Superior temporal gyrus (tissue), 1 donor: ENCODE measurements around the gene TBC1D22B.
A peak's percentile ranks its signal among the peaks of the same experiment; 100 is the strongest.

Source experiments
- DNase-seq: peaks from one replicate; pipeline ENCODE4 v3.0.0-alpha.2; 2016; ENCODE audit errors: extremely low spot score

The TBC1D22B gene

DNA sequence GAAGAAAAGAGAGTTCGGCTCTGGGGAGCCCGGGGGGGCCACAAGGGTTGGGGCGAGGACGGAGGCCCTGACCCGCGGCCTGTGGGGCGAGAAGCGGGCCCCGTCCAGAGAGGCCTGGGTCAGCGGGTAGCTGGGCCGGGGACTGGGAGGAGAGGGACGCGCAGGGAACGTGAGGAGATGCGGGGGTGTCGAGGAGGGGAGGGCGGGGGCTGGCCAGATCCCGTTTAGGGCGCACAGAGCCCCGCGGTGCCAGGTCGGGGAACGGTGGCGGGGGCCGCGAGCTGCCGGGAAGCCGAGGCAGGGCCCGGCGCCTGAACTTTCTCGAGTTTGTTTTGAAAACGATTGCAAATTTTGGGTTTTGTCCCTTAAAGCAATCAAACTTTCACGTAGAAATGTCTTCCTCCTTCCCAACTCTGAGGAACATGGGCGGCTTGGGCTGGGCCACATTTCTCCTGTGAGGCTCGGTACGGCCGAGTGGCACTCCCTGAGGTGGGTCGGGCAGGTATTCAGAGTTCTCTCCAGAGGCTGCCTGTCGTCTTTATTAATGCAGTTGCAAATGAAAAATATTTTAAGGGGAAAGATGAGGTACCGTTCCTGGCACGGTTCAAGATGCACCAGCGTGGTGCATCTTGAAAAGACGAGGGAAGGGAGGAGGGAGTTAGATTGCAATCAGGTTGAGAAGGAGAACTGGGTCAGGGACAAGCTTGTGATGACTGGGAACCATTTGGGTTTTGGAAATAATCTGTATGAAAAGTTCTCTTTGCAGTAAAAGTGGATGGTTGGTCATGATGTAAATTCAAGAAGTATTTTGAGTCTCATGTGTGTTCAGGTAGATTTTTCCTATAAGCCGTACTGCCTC is 97.2 kb downstream of the TBC1D22B start:
- no peak for DNase-seq

GRCh38 chr6:37357288-37357687 is 99.7 kb downstream of the TBC1D22B start:
- no peak for DNase-seq

DNA sequence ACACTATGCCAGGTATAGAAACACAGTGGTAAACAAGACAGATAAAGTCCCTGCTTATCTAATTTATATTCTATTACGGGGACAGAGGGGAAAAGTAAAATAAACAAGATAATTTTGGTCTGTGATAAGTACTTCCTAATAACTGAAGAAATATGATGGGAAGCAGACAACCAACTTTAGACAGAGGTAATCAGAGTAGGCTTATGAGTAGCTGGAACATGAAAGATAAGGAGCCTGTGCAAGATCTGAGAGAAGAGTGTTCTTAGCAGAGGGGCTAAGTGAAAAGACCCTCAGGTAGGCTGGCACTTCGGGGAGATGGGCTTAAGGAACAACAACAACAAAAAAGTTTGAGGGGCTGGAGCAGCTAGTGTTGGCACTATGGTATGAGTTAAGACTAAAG is 100.3 kb downstream of the TBC1D22B start:
- DNase-seq, result no peak

DNA sequence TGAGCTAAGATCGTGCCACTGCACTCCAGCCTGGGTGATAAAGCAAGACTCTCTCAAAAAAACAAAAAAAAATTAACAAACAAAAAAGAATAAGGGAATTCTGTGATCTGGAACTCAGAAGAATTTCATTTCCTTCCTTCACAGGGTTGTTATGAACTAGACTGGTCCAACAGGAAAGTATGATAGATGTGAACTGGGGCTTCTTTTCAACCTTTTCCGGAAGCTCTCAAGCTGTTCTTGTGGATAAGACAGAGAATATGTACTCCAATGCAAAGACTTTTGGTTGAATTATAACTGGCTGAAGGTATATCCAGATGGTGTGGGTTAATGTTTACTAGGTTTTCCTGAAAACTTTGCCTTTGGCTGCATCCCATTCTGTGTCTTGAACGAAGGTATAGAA is 101.5 kb downstream of the TBC1D22B start:
- DNase-seq, result no peak

GRCh38 chr6:37362101-37362828 is 104.7 kb downstream of the TBC1D22B start:
- no peak for DNase-seq

DNA sequence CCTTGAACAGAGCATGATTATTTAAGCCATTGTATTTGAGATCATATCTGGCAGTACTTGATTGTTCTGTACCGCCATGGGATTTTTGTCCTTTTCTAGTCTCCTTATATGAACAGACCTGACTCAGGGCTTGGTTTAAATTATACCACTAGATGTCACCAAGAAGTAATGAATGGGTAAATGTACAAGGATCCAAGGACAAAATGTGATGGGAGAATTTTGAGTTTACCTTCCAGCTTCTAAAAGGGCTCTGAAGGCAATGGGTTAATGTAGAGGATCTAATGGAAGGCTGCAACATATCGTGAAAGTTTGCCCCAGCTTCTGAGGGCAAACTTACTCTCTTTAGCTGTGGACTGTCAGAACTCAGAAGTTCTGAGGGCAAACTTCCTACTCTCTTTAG is 108.2 kb downstream of the TBC1D22B start:
- DNase-seq, result peak; percentile 60

GRCh38 chr6:37366910-37367309 is 109.3 kb downstream of the TBC1D22B start:
- DNase-seq, result no peak

DNA sequence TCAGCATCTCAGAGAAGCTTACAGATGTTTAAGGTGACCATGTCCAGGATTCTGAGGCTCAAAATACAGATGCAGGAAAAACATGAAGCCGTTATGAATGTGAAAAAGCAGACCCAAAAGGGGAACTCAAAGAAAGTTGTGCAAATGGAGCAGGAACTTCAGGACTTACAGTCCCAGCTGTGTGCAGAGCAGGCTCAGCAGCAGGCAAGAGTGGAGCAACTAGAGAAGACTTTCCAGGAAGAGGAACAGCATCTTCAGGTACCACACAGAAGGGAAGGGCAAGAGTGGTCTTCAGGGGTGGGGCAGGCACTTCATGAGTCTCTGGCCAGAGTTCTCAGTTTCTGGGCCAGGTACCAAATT is 111.4 kb downstream of the TBC1D22B start:
- no peak for DNase-seq

DNA sequence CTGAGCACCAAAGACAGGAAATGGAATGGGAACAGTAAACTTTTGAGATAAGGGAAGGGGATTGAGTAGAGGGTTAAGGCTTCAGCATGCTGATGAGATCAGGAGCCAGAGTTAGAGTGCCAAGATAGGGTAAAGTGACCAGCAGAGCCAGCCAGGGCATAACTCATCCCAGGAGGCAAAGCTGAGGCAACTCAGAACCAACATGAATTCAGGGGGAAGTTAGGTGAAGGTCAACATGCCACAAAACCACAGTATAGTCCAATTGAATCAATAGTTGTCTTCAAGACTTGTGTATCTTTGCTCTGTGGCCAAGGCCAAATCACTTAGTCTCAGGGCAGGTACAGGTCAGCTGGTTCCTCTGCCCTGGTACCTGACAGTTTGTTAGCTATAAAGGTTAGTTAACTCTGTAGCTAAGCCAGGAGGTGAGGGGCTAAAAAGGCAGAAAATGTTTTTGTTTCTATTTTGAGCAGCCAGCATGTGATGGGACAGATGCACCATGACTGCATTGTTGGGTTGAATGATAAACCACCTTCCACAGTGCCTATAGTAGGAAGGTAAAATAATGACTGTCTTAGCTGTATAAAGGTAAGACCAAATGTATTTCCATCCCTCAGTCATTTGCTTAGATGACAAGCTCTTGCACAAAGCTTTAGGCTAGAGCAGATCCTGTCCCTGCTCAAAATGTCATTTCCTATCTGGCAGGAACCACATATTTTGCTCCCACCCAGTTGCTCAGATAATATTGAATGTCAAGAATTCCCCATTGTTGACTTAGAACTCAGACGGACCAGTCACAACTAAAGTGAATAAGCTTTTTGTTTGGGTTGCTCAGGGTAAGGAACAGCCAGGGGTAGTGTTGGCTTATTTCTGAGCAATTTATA is 112.0 kb downstream of the TBC1D22B start:
- DNase-seq, result peak; percentile 54

DNA sequence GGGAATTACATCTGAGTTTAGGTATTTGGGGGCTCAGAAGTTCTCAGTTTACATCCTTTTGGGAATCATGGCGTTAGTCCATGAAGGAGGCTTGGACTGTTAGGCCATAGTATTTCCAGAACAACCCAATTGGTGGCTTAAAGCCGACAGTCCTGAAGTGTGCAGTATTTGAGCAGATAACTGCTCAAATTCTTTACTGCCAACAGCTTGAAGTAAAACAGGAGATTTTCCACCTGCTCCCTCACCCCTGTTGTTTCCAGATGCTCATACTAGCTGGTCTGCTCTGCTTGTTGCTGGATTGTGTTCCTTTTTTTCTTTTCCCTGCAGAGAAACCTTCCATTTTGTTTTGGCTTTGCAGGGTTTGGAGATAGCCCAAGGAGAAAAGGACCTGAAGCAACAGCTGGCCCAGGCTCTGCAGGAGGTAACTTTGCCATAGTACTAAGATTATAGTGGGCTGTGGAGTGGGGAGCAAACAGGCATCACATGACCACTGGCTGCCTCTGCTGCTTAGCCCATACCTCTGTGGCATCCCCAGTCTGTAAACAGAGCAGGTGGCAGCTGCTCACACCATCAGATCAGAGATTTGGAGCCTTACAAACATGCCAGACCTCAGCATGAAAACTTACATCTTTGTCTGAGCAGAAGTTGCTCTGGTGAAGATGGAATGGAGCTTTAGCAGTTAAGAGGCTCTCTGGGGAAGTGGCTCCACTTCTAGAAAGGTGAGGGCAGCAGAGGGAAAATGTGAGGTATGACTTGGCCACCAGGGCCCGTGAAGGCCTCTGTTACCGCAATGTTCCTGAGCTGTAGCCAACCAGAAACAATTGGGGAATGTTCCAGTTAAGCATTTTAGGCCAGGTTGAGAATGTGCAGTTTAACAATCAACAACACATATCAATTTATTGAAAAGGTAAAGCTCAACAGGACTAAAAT is 113.8 kb downstream of the TBC1D22B start:
- DNase-seq, result no peak

DNA sequence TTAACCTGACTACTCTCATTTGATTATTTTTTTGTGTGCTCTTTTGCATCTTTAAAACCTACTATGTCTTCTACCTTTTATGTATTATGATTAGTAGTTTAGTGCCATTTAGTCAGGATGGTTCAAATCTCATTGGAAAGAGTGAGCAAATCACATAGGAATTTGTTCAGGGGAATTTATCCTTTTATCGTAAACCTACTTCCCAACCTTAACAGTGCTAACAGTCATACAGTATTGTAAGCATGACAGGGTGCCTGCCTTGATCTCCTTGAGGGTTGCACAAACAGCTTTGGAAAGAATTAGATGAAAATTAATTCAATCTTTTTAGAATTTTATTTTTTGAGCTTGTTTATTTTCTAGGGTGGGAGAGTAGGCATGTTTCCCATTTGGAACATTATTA is 114.5 kb downstream of the TBC1D22B start:
- no peak for DNase-seq

- no peak for DNase-seq
These were observed 116.4 kb downstream of the TBC1D22B start for GRCh38 chr6:37373822-37374471.

GRCh38 chr6:37375376-37375775 is 117.8 kb downstream of the TBC1D22B start:
- DNase-seq, result no peak

GRCh38 chr6:37376078-37376743 is 118.6 kb downstream of the TBC1D22B start:
- no peak for DNase-seq

DNA sequence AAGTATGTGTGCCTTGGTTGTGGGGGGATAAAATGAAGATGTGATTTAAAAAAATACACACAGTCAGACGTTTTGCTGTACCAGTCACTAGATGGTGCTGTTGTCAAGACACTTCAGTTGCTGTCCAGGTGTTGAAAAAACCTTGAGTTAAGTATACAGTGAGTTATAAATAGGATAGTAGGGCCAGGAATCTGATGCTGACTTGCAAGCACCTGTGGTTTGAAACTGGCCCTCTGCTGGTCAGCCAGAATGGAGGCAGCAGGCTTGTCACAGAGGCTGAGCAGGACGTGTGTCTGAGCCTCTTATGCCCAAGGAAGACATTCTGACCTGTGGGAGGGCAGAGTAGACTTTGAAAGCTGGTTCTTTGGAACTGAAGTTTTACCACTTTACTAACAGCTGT is 124.0 kb downstream of the TBC1D22B start:
- DNase-seq, result peak; percentile 52
